Pancreas (tissue), 10 donors: ENCODE measurements around the gene AGMO. TPM values are rescaled to one million over a fixed set of nuclear protein-coding genes. Genes with fewer than 3 reads are reported as not detected.

Experiments
- ATAC-seq, 4 donors: fragments of 200-7000 bp; cut with Tn5 transposase; one replicate each; pipeline versions ENCODE4 v1.8.0 to v1.9.1; 2020; ENCODE audit warnings: mild to moderate bottlenecking in 4 of 4, moderate library complexity in 4 of 4
- DNase-seq, 6 donors: peaks; one replicate each; pipeline ENCODE4 v3.0.0-alpha.2; 2020
- FAIRE-seq: peaks from 2 replicates; lab custom pipeline; 2012; peaks lifted over from hg19 to GRCh38; lab: Jason Lieb, UNC
- H3K27ac ChIP-seq, 4 donors: fragments of 200-600 bp; sonication (generic); 1 replicate in 3 of 4; 2 replicates in 1 of 4; pipeline versions ENCODE4 v1.5.0 to v1.8.0; 2020
- H3K27me3 ChIP-seq, 4 donors: fragments of 200-600 bp; one replicate each; pipeline ENCODE4 v1.8.0; 2021
- H3K36me3 ChIP-seq, 3 donors: fragments of 200-600 bp; sonication (generic) in 1 of 3; one replicate each; pipeline versions ENCODE4 v1.5.0 to v1.8.0; 2020 to 2021
- H3K4me1 ChIP-seq, 3 donors: fragments of 200-600 bp; one replicate each; pipeline ENCODE4 v1.8.0; 2021
- H3K4me3 ChIP-seq, 4 donors: fragments of 200-600 bp; sonication (generic) in 2 of 4; one replicate each; pipeline versions ENCODE4 v1.5.0 to v1.8.0; 2020 to 2021
- H3K9me3 ChIP-seq, 4 donors: fragments of 200-600 bp; one replicate each; pipeline ENCODE4 v1.8.0; 2021
- WGBS, 2 donors: extraction: QIAGEN DNeasy Blood & Tissue Kit; methylation state at CpG; one replicate each; pipeline ENCODE4 v1.1.7; 2013; 5-methylcytosine and 5-hydroxymethylcytosine counted together
- intact Hi-C, 3 donors: fragments of 100-400 bp; cut with DNase I; formaldehyde crosslinking; loops; one replicate each; pipeline versions ENCODE4 v1.11.1 to v1.14.2; 2022
- polyA plus RNA-seq, 2 donors: library from polyadenylated mRNA; stranded (reverse); fragments of 200-250 nt; gene quantifications; one replicate each; pipeline ENCODE4 v1.2.3, GENCODE V29; 2013
- total RNA-seq, 6 donors: library from RNA; stranded (reverse); fragmentation: NEBNext Ultra II Directional in 4 of 6; extraction: Animal tissue kit (Norgen Biotek cat#: 25700) in 4 of 6; gene quantifications; one replicate each; pipeline versions ENCODE4 v1.2.1 to v1.2.4, GENCODE V29; 2021 to 2023
- TF ChIP-seq, protein P1 (sequence below), 4 donors: fragments of 200-600 bp; sonication (generic) in 3 of 4; IDR thresholded peaks; one replicate each; pipeline versions ENCODE4 v1.5.0 to v1.8.0; 2021; ENCODE audit warnings: antibody characterized with exemption in 4 of 4
- donor health status: healthy with polysubstance abuse.
- donor health status: DM: no; HTN: no; CAD: no; lungs with moderate emphysema.
- donor health status: DM: no; HTN: no; CAD: no.
- donor health status: control.
- donor health status: control.
- donor health status: Bipolar disorder and iron deficiency.
- donor health status: DM: yes; HTN: yes; CAD: no.
- donor health status: DM: no; HTN: no; CAD: no.
- donor health status: DM: no; HTN: no; CAD: no.
- donor health status: DM: yes; HTN: yes; CAD: no.

AGMO gene
- total and polyA plus RNA-seq, 8 donors: 0.09 to 0.25 (median 0.19) TPM; not detected in 3

DNA sequence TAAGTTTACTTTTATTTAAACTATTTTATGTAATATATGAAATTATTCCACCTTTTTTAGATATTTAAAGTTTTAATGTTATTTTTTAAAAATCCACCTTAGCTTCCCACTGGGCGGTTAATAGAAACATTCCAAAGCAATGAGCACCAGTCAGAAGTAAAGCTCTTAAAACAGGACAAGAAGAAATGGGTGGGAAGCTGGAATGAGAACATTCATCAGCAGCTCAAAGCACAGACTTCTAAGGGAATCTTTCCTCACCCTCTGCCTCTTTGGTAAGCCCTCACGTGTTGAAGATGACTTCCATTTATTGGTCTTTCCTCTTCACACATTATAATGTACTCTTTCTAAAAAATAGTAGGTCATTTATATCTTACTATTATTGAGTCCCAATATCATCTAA is 3.1 kb downstream of the AGMO start:
- TF ChIP-seq, protein P1, sequence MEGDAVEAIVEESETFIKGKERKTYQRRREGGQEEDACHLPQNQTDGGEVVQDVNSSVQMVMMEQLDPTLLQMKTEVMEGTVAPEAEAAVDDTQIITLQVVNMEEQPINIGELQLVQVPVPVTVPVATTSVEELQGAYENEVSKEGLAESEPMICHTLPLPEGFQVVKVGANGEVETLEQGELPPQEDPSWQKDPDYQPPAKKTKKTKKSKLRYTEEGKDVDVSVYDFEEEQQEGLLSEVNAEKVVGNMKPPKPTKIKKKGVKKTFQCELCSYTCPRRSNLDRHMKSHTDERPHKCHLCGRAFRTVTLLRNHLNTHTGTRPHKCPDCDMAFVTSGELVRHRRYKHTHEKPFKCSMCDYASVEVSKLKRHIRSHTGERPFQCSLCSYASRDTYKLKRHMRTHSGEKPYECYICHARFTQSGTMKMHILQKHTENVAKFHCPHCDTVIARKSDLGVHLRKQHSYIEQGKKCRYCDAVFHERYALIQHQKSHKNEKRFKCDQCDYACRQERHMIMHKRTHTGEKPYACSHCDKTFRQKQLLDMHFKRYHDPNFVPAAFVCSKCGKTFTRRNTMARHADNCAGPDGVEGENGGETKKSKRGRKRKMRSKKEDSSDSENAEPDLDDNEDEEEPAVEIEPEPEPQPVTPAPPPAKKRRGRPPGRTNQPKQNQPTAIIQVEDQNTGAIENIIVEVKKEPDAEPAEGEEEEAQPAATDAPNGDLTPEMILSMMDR (IDR thresholded peaks at IDR 0.05): no peak
- DNase-seq (no peak), ATAC-seq (no peak), FAIRE-seq (no peak)
- H3K36me3 ChIP-seq: no peaks in the 10 kb centered on the region
- H3K27me3 ChIP-seq: peaks cover 0 to 4% (median 0%) of the 10 kb centered on the region in 4 donors
- 74 to 89% methylated on average over 2 of the region's 2 CpGs for WGBS, 2 donors
- intact Hi-C loops: no loop called here
- no peak overlapping the region for H3K27ac ChIP-seq
- no peaks in the 10 kb centered on the region for H3K9me3 ChIP-seq
- no peak overlapping the region for H3K4me3 ChIP-seq
- H3K4me1 ChIP-seq: no peaks in the 10 kb centered on the region

DNA sequence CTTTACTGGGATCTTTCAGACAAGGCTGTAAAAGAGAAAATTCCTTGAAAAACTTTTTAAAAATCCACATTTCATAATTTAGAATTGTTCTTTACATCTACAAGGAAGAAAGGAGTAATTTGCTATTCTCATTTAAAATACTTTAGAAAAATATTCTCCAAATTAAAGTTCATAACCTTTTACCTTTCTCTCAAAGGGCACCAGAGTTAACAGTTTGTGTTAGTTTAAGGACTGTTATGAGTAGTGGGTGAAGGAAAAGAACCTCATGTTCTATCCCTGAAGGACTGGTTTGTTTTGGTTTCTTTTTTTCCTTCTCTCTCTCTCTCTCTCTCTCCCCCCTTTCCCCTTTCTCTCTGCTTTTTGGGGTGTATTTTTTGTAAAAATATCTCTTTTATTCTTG is 4.1 kb downstream of the AGMO start:
- no peak for FAIRE-seq
- H3K27me3 ChIP-seq: peaks cover 0 to 4% (median 0%) of the 10 kb centered on the region in 4 donors

DNA sequence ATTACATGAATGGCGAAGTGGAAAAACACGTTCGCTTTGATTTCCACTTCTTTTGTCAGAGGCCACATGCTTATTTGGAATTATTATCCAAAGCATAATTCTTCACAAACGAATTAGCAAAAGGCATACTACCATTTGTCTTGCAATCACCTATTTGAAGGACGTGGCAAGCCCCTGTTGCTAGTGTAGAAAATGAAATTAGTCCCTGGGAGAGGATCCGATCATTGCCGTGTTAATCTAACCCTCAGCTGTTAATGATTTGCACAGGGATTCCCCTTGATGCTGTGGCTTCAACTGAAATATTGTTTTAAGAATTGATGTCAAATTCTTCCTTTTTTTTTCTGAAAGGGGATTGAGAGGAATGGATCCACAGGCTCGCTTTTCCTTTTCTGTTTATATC is 4.6 kb downstream of the AGMO start:
- no peaks in the 10 kb centered on the region for H3K4me1 ChIP-seq
- intact Hi-C loops: no loop called here
- FAIRE-seq (no peak), ATAC-seq (no peak), DNase-seq (no peak)
- WGBS, 2 donors: 41 to 45% methylated on average over 8 of the region's 8 CpGs
- H3K27me3 ChIP-seq: peaks cover 0 to 4% (median 0%) of the 10 kb centered on the region in 4 donors
- H3K4me3 ChIP-seq: no peak overlapping the region
- H3K27ac ChIP-seq: no peak overlapping the region
- TF ChIP-seq, protein P1 (IDR thresholded peaks at IDR 0.05): no peak
- H3K9me3 ChIP-seq: no peaks in the 10 kb centered on the region
- no peaks in the 10 kb centered on the region for H3K36me3 ChIP-seq

More for the DNA sequence above, 4.1 kb downstream of the AGMO start:
- Histone ChIP-seq H3K9me3 (no peaks in the 10 kb centered on the region), H3K4me1 (no peaks in the 10 kb centered on the region), H3K4me3 (no peak overlapping the region), H3K27ac (no peak overlapping the region), H3K36me3 (no peaks in the 10 kb centered on the region)
- intact Hi-C loops: no loop called here
- TF ChIP-seq, protein P1 (IDR thresholded peaks at IDR 0.05): no peak
- ATAC-seq (no peak), DNase-seq (no peak)

DNA sequence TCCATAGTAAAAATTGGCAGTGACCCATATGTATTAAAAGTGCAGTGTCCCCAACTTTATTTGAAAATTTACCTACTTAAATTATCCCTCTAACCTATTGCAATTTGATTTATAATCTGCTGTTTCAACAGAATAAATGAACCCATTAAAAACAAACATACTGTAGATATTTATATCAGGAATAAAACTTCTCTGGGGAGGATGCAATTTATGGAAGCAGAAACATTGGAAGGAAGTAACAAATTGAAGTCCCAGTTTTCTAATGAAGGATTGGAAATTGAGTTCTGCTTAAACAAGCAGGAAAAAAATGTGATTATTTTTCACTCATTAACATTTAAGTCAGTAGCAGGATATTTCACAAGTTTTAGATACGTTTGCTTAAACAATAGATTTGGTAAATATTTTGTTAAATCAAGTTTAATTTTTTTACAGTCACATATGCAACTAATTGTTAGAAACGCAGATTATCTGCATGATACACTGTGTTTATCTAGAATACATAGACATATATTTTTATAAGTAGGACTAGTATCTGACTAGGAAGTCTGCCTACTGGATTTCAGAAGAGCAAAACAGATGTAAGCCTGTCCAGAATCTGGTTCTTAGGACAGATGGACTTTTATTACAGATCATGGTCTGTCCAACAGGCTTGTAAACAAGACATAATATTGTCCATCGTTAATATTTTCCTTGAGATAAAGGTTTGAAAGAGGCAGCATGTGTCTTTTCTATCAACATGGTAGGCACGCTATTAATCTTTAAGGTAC is 5.3 kb downstream of the AGMO start:
- intact Hi-C loops: no loop called here
- Histone ChIP-seq H3K27ac (no peak overlapping the region), H3K4me3 (no peak overlapping the region), H3K27me3 (peaks cover 0 to 4% (median 0%) of the 10 kb centered on the region in 4 donors), H3K9me3 (no peaks in the 10 kb centered on the region), H3K4me1 (no peaks in the 10 kb centered on the region), H3K36me3 (no peaks in the 10 kb centered on the region)
- FAIRE-seq (no peak), DNase-seq (no peak), ATAC-seq (no peak)
- TF ChIP-seq, protein P1 (IDR thresholded peaks at IDR 0.05): no peak
- 40 to 51% methylated on average over 4 of the region's 4 CpGs for WGBS, 2 donors

DNA sequence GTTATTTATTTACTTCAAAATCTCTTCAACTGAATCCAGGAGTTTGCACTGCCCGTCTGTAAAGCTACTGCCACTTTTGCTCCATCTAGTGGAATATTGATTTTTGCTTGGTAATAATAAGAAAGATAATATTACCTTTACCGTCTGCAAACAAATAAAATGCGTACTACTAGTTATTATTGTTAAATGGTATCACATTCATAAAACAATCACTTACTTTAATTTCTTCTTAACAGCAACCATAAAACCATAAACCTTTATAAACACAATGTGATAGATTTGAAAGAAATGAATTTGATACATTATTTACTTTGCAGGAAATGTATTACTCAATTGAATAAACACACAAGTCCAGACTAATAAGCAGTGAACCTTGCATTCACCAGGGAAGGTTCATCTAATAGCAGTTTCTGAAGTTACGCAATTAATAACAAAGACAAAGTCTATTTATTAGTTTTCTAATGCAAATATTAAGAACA is 6.4 kb downstream of the AGMO start:
- WGBS, 2 donors: 19 to 24% methylated on average over 4 of the region's 4 CpGs
- ATAC-seq: no peak
- intact Hi-C loops: no loop called here

More for the DNA sequence above, 6.4 kb downstream of the AGMO start:
- FAIRE-seq (no peak), DNase-seq (no peak)
- Histone ChIP-seq H3K4me3 (no peak overlapping the region), H3K36me3 (no peaks in the 10 kb centered on the region), H3K27me3 (peaks cover 0 to 4% (median 0%) of the 10 kb centered on the region in 4 donors), H3K4me1 (no peaks in the 10 kb centered on the region), H3K9me3 (no peaks in the 10 kb centered on the region), H3K27ac (no peak overlapping the region)
- TF ChIP-seq, protein P1 (IDR thresholded peaks at IDR 0.05): no peak
